Ishikawa (cell line): ENCODE results near the gene MAB21L4.

ENCODE experiments used
- CEBPB ChIP-seq: IDR thresholded peaks from 2 replicates; pipeline ENCODE4 v1.6.1; 2012
- CREB1 ChIP-seq: IDR thresholded peaks from 2 replicates; pipeline ENCODE4 v1.6.1; 2012; ENCODE audit warnings: low read depth
- EGR1 ChIP-seq: IDR thresholded peaks from 2 replicates; pipeline ENCODE4 v1.6.1; 2012
- EP300 ChIP-seq: IDR thresholded peaks from 2 replicates; pipeline ENCODE4 v1.6.1; 2012; ENCODE audit warnings: borderline replicate concordance
- FOXM1 ChIP-seq: IDR thresholded peaks from 2 replicates; pipeline ENCODE4 v1.6.1; 2012; ENCODE audit warnings: low read depth, borderline replicate concordance
- NFIC ChIP-seq: IDR thresholded peaks from 2 replicates; pipeline ENCODE4 v1.6.1; 2012
- RAD21 ChIP-seq: IDR thresholded peaks from 2 replicates; pipeline ENCODE4 v1.6.1; 2012; ENCODE audit warnings: low read depth
- TAF1 ChIP-seq: IDR thresholded peaks from 2 replicates; pipeline ENCODE4 v1.6.1; 2012; ENCODE audit warnings: low read depth, mild to moderate bottlenecking
- TCF12 ChIP-seq: IDR thresholded peaks from 2 replicates; pipeline ENCODE4 v1.6.1; 2012; ENCODE audit warnings: low read depth
- TEAD4 ChIP-seq: IDR thresholded peaks from 2 replicates; pipeline ENCODE4 v1.6.1; 2012
- YY1 ChIP-seq: IDR thresholded peaks from 2 replicates; pipeline ENCODE4 v1.6.1; 2012; ENCODE audit warnings: low read depth
- ZBTB7A ChIP-seq: IDR thresholded peaks from 2 replicates; pipeline ENCODE4 v1.6.1; 2012; ENCODE audit warnings: low read depth
- TF ChIP-seq, protein P1 (sequence below): IDR thresholded peaks from 2 replicates; pipeline ENCODE4 v1.6.1; 2012
- TF ChIP-seq, protein P2 (sequence below): IDR thresholded peaks from 2 replicates; pipeline ENCODE4 v1.6.1; 2012; ENCODE audit warnings: low read depth, mild to moderate bottlenecking
- TF ChIP-seq, protein P3 (sequence below): IDR thresholded peaks from 2 replicates; pipeline ENCODE4 v1.6.1; 2012

Gene MAB21L4

DNA sequence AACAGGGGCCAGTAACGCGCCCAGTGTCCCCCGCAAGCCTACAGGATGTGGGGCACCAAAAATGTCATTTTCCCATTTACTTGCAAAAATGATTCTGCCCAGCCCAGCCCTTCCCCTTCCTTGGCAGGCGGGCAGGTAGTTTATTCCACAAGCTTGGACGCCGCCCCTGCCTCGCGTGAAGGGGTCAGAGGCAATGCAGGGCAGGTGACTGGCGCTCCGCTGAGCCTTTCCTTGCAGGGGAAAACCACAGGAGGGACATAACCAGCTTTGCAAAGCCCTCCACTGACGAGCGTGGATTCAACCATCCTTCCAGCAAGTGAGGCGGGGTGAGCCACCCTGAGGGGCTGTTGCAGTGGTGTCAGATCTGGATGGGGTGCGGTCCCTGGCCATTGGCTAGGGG is 5.3 kb downstream of the MAB21L4 start:
- TF ChIP-seq RAD21, result no peak
- no peak for TF ChIP-seq EGR1
- TF ChIP-seq YY1, result no peak
- no peak for TF ChIP-seq EP300
- TF ChIP-seq, protein P1, sequence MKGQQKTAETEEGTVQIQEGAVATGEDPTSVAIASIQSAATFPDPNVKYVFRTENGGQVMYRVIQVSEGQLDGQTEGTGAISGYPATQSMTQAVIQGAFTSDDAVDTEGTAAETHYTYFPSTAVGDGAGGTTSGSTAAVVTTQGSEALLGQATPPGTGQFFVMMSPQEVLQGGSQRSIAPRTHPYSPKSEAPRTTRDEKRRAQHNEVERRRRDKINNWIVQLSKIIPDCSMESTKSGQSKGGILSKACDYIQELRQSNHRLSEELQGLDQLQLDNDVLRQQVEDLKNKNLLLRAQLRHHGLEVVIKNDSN, result no peak
- TF ChIP-seq, protein P2, sequence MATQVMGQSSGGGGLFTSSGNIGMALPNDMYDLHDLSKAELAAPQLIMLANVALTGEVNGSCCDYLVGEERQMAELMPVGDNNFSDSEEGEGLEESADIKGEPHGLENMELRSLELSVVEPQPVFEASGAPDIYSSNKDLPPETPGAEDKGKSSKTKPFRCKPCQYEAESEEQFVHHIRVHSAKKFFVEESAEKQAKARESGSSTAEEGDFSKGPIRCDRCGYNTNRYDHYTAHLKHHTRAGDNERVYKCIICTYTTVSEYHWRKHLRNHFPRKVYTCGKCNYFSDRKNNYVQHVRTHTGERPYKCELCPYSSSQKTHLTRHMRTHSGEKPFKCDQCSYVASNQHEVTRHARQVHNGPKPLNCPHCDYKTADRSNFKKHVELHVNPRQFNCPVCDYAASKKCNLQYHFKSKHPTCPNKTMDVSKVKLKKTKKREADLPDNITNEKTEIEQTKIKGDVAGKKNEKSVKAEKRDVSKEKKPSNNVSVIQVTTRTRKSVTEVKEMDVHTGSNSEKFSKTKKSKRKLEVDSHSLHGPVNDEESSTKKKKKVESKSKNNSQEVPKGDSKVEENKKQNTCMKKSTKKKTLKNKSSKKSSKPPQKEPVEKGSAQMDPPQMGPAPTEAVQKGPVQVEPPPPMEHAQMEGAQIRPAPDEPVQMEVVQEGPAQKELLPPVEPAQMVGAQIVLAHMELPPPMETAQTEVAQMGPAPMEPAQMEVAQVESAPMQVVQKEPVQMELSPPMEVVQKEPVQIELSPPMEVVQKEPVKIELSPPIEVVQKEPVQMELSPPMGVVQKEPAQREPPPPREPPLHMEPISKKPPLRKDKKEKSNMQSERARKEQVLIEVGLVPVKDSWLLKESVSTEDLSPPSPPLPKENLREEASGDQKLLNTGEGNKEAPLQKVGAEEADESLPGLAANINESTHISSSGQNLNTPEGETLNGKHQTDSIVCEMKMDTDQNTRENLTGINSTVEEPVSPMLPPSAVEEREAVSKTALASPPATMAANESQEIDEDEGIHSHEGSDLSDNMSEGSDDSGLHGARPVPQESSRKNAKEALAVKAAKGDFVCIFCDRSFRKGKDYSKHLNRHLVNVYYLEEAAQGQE, result no peak
- TF ChIP-seq CEBPB, result no peak
- no peak for TF ChIP-seq TAF1
- TF ChIP-seq TEAD4, result no peak
- TF ChIP-seq NFIC, result no peak
- TF ChIP-seq ZBTB7A, result no peak
- no peak for TF ChIP-seq CREB1
- no peak for TF ChIP-seq TCF12
- TF ChIP-seq, protein P3, sequence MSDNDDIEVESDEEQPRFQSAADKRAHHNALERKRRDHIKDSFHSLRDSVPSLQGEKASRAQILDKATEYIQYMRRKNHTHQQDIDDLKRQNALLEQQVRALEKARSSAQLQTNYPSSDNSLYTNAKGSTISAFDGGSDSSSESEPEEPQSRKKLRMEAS, result no peak
- TF ChIP-seq FOXM1, result no peak

DNA sequence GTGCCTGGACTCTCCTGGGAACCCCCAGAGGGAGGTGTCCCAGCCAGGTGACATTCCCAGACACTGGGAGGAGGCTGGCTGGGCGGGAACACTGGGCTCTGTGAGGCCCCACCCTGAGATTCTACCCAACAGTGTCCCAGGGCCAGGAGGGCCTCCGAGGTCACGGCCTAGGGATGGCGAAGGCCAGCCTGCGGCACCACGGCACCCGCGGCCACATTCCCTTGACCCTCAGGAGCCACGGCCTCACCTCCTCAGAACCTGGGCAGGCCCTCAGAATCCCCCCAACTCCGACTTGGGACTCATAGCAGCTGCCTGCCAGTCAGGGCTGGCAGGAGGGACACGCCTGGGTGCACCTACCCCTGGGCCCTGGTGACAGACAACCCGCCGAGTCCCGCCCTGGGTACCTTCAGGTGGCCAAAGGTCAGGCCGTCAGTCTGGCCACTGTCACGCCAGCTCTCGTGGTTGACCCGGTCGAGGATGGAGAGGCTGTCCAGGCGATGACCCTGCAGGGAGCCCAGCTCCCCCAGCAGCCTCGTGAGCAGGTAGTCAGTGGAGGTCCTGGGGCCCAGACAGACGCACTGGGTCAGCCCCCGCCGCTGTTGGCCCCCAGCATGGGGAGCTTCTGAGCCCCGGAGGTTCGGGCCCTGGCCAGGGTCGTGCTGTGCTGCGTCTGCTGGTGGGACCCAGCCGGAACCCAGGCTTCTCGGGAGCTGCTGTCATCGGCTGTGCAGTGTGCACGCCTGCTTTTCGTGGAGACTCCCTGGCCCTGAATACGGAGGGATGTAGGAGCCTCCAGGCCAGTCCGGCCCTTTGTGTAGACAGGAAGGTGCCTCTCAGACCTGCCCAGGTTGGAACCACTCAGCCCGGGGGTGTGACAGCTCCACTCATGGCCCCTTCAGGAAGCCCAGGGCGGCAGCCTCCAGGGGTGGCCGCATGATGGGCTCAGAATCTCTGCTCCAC is 6.1 kb downstream of the MAB21L4 start:
- TF ChIP-seq RAD21, result no peak
- TF ChIP-seq ZBTB7A, result no peak
- no peak for TF ChIP-seq CREB1
- TF ChIP-seq NFIC, result no peak
- no peak for TF ChIP-seq TAF1
- no peak for TF ChIP-seq TEAD4
- TF ChIP-seq YY1, result no peak
- TF ChIP-seq EGR1, result no peak
- TF ChIP-seq, protein P3, result no peak
- no peak for TF ChIP-seq CEBPB
- TF ChIP-seq, protein P1, result no peak
- no peak for TF ChIP-seq FOXM1
- TF ChIP-seq, protein P2, result no peak

DNA sequence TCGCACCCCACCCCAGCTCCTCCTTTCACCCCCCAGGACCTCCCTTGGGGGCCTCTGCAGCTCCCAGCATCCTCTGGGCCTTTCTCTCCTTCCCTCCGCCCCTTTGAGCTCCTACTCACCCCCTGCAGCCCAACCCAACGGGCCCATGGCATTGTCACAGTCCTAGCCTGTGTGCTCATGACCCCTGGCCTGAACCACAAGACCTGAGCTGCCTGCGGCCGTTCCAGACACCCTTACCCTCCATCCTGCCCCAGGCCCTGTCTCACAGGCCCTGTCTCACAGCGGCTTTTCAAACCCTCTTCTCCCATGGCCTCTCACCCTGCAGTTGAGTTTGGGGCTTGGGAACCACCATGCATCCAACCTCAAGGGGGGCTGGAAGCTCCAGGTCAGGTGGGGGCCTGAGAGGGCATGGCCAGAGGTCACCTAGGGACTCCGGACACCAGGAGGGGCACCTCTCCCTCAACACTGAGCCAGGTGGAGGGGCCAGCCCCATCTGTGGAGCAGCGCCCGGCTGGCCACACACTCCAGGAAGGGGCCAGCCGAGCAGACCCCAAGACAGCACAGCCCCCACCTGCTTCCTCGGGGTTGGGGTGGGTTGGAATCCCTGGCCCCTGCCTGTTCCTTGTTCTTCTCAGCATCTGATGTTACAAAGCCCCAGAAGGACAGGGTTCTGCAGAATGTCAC is 6.9 kb downstream of the MAB21L4 start:
- TF ChIP-seq TEAD4 (no peak), YY1 (no peak), TCF12 (no peak), TAF1 (no peak), RAD21 (no peak)
- TF ChIP-seq, protein P3, result no peak

DNA sequence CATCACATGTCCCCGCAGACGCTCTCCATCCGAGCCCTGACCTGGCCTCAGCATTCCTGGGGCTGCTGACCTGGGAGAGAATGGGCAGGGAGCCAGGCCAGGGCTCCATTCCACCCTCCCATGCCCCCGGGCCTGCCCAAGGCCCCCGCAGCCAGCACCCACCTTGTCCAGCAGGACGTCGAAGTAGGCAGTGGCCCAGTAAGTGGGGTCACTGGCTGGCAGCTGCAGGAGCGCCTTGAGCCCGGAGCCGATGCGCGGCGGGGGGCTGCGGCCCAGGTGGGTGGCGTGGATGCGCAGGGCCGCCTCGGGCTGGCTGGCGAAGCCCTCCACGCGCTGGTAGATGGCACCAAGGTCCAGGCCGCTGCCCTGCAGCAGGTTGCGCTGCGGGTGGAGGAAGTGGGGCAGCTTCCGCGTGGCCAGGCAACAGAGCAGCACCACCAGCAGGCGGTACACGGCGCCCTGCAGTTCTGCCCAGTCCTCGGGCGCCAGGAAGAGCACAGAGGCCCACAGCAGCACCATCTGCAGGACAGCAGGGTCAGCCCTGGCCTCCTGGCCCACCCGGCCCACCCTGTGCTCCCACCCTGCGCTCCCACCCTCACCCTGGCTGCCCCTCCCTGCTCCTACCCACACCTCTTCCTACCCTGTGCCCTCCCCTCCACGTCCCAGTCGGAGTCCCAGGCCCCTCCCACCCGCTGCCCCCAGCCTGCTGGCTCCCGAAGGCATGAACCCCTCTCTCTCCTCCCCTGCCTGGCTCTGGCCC is 7.6 kb downstream of the MAB21L4 start:
- no peak for TF ChIP-seq YY1
- TF ChIP-seq, protein P3, result no peak
- TF ChIP-seq FOXM1, result no peak
- no peak for TF ChIP-seq EP300
- no peak for TF ChIP-seq RAD21
- TF ChIP-seq CREB1, result no peak
- TF ChIP-seq, protein P1, result no peak
